H1 (cell line): ENCODE results near the gene ALG1.

ENCODE experiments used
- CREB1 ChIP-seq: IDR thresholded peaks from 2 replicates; pipeline ENCODE4 v1.6.1; 2012; ENCODE audit warnings: inconsistent platforms
- EP300 ChIP-seq, 2 experiments: IDR thresholded peaks; 1 replicate in 1 of 2; 2 replicates in 1 of 2; pipeline ENCODE4 v1.6.1; 2011 to 2012; ENCODE audit warnings: low read depth in 2 of 2, low read length in 2 of 2, mild to moderate bottlenecking in 2 of 2, borderline replicate concordance in 1 of 2, inconsistent platforms in 1 of 2, moderate library complexity in 1 of 2
- HDAC2 ChIP-seq, 2 experiments: fragments of 300-600 bp in 1 of 2; sonication (generic) in 1 of 2; IDR thresholded peaks; 2 replicates each; pipeline ENCODE4 v1.6.1; 2011 to 2012; ENCODE audit warnings: low read depth in 2 of 2, low read length in 2 of 2, mild to moderate bottlenecking in 2 of 2, moderate library complexity in 2 of 2, borderline replicate concordance in 1 of 2, inconsistent platforms in 1 of 2
- NRF1 ChIP-seq: IDR thresholded peaks from 2 replicates; pipeline ENCODE4 v1.6.1; 2011; ENCODE audit warnings: mild to moderate bottlenecking, low read depth, low read length, improper control_type of control experiment
- POLR2A ChIP-seq, 2 experiments: IDR thresholded peaks; 1 replicate in 1 of 2; 2 replicates in 1 of 2; pipeline ENCODE4 v1.6.1; 2011; ENCODE audit warnings: low read depth in 2 of 2, low read length in 2 of 2, mild to moderate bottlenecking in 2 of 2; ENCODE audit errors: control extremely low read depth in 1 of 2
- POLR2AphosphoS5 ChIP-seq: IDR thresholded peaks from 2 replicates; pipeline ENCODE4 v1.6.1; 2011; ENCODE audit warnings: low read depth, low read length
- RFX5 ChIP-seq: IDR thresholded peaks from 2 replicates; pipeline ENCODE4 v1.6.1; 2011; ENCODE audit warnings: low read depth, low read length, improper control_type of control experiment, borderline replicate concordance
- SRF ChIP-seq: IDR thresholded peaks from 2 replicates; pipeline ENCODE4 v1.6.1; 2011; ENCODE audit warnings: mild to moderate bottlenecking, low read depth, low read length, moderate library complexity
- YY1 ChIP-seq: IDR thresholded peaks from 2 replicates; pipeline ENCODE4 v1.6.1; 2011; ENCODE audit warnings: low read depth, mild to moderate bottlenecking, low read length
- ZNF274 ChIP-seq: IDR thresholded peaks from 2 replicates; pipeline ENCODE4 v1.7.0; 2012; ENCODE audit warnings: low read length, borderline replicate concordance; ENCODE audit errors: extremely low read depth
- TF ChIP-seq, protein P1 (sequence below), 3 experiments: IDR thresholded peaks; 1 replicate in 2 of 3; 2 replicates in 1 of 3; pipeline versions ENCODE4 v1.5.1 to v1.6.1; 2011; ENCODE audit warnings: low read length in 3 of 3, mild to moderate bottlenecking in 3 of 3, inconsistent platforms in 2 of 3, low read depth in 1 of 3, moderate library complexity in 1 of 3; ENCODE audit not compliant: insufficient read depth in 1 of 3; ENCODE audit errors: control extremely low read depth in 1 of 3

DNA sequence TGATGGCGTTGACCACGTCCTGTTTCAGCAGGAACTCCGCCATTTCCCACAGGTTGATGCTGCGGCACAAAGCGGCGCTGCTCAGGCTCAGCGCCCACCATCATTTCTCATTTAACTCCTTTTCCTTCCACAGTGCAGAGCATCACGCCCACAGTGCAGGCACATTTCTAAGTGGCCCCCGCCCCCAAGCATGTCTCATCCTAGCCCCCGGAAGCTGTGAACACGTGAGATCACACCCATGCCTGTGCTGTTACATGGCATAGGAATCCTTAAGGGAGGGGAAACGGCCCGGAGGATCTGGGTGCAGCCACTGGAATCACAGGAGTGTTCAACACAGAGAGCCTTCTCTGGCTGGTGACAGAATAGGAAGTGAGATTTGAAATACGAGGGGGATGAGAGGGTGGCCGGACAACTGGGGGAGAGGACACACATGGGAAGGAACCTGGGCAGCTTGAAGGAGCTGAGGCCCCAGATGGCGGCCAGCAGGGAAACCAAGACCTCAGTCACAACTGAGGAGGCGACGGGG is 42.6 kb upstream of the ALG1 start:
- no peak for TF ChIP-seq YY1
- TF ChIP-seq SRF, result no peak
- no peak for TF ChIP-seq POLR2A (IDR thresholded peaks at IDR 0.05; ENCODE audit: control extremely low read depth in 1 of 2, low read depth in 2 of 2, low read length in 2 of 2)
- TF ChIP-seq CREB1, result no peak
- no peak for TF ChIP-seq EP300 (IDR thresholded peaks at IDR 0.05; ENCODE audit: borderline replicate concordance in 1 of 2, low read depth in 2 of 2, low read length in 2 of 2)
- TF ChIP-seq, protein P1, sequence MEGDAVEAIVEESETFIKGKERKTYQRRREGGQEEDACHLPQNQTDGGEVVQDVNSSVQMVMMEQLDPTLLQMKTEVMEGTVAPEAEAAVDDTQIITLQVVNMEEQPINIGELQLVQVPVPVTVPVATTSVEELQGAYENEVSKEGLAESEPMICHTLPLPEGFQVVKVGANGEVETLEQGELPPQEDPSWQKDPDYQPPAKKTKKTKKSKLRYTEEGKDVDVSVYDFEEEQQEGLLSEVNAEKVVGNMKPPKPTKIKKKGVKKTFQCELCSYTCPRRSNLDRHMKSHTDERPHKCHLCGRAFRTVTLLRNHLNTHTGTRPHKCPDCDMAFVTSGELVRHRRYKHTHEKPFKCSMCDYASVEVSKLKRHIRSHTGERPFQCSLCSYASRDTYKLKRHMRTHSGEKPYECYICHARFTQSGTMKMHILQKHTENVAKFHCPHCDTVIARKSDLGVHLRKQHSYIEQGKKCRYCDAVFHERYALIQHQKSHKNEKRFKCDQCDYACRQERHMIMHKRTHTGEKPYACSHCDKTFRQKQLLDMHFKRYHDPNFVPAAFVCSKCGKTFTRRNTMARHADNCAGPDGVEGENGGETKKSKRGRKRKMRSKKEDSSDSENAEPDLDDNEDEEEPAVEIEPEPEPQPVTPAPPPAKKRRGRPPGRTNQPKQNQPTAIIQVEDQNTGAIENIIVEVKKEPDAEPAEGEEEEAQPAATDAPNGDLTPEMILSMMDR (IDR thresholded peaks at IDR 0.05; ENCODE audit: control extremely low read depth in 1 of 3, insufficient read depth in 1 of 3, low read depth in 1 of 3, low read length in 3 of 3), result no peak
- no peak for TF ChIP-seq HDAC2 (IDR thresholded peaks at IDR 0.05; ENCODE audit: borderline replicate concordance in 1 of 2, low read depth in 2 of 2, low read length in 2 of 2)
- no peak for TF ChIP-seq ZNF274
- TF ChIP-seq RFX5, result no peak
- TF ChIP-seq POLR2AphosphoS5, result no peak
- TF ChIP-seq NRF1, result no peak
